ENCODE results near the gene GRIK2. TPM values are rescaled to one million over a fixed set of nuclear protein-coding genes. Genes with fewer than 3 reads are reported as not detected.

GRIK2 gene
- total RNA-seq, 3 donors from 2014 or later, result 1.1 to 3.7 TPM; not detected in 1

- Histone ChIP-seq H3K36me3 (no peaks in the 10 kb centered on the region), H3K27ac (no peak overlapping the region), H3K27me3 (no peaks in the 10 kb centered on the region), H3K9me3 (no peaks in the 10 kb centered on the region), H3K4me1 (no peaks in the 10 kb centered on the region), H3K4me3 (no peak overlapping the region)
- TF ChIP-seq POLR2AphosphoS5 (IDR thresholded peaks at IDR 0.05), result no peak
- TF ChIP-seq, protein P1, sequence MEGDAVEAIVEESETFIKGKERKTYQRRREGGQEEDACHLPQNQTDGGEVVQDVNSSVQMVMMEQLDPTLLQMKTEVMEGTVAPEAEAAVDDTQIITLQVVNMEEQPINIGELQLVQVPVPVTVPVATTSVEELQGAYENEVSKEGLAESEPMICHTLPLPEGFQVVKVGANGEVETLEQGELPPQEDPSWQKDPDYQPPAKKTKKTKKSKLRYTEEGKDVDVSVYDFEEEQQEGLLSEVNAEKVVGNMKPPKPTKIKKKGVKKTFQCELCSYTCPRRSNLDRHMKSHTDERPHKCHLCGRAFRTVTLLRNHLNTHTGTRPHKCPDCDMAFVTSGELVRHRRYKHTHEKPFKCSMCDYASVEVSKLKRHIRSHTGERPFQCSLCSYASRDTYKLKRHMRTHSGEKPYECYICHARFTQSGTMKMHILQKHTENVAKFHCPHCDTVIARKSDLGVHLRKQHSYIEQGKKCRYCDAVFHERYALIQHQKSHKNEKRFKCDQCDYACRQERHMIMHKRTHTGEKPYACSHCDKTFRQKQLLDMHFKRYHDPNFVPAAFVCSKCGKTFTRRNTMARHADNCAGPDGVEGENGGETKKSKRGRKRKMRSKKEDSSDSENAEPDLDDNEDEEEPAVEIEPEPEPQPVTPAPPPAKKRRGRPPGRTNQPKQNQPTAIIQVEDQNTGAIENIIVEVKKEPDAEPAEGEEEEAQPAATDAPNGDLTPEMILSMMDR (IDR thresholded peaks at IDR 0.05), result no peak
- TF ChIP-seq POLR2A (IDR thresholded peaks at IDR 0.05), result no peak
- intact Hi-C loops (cut with DNase I; ENCODE audit: low total_unique reads), result no loop called here
- no peak for DNase-seq (ENCODE audit: low spot score in 2 of 2)
Observed at GRCh38 chr6:101803136-101803535, 409.6 kb downstream of the GRIK2 start.

GRCh38 chr6:101806241-101806640 lies 412.7 kb downstream of the GRIK2 start:
- no peaks in the 10 kb centered on the region for H3K9me3 ChIP-seq
- DNase-seq (ENCODE audit: low spot score in 2 of 2), result no peak
- no peaks in the 10 kb centered on the region for H3K36me3 ChIP-seq
- H3K27me3 ChIP-seq, result no peaks in the 10 kb centered on the region
- no peak overlapping the region for H3K27ac ChIP-seq
- TF ChIP-seq, protein P1 (IDR thresholded peaks at IDR 0.05), result no peak
- TF ChIP-seq POLR2AphosphoS5 (IDR thresholded peaks at IDR 0.05), result no peak
- no peak for TF ChIP-seq POLR2A (IDR thresholded peaks at IDR 0.05)
- no peak overlapping the region for H3K4me3 ChIP-seq
- intact Hi-C loops (cut with DNase I; ENCODE audit: low total_unique reads), result loop anchor here (2.0 kb wide), 1 partner anchor 21 kb away; no protein-coding TSS in a partner anchor
- no peaks in the 10 kb centered on the region for H3K4me1 ChIP-seq

DNA sequence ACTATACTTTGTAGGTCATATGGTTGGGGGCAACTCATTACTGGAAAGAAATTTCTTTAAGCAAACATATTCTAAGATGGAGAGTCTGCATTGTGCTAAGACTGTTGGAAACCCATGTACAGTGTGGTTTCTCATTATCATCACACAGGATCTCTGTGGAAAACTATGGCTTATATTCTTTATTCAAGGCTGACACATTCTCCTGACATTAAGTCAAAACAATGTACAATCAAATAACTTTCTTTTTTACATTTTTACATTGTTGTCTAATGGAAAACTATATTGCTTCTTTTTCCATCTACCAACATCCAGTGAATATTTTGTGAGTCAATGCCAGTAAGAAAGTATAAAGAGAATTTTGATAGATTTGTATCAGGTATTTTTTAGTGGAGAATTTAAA lies 417.6 kb downstream of the GRIK2 start:
- Histone ChIP-seq H3K9me3 (no peaks in the 10 kb centered on the region), H3K27ac (no peak overlapping the region), H3K4me3 (no peak overlapping the region), H3K27me3 (no peaks in the 10 kb centered on the region), H3K4me1 (no peaks in the 10 kb centered on the region), H3K36me3 (no peaks in the 10 kb centered on the region)
- DNase-seq (ENCODE audit: low spot score in 2 of 2), result no peak
- intact Hi-C loops (cut with DNase I; ENCODE audit: low total_unique reads), result no loop called here
- TF ChIP-seq, protein P1 (IDR thresholded peaks at IDR 0.05), result no peak
- TF ChIP-seq POLR2AphosphoS5 (IDR thresholded peaks at IDR 0.05) (no peak), POLR2A (IDR thresholded peaks at IDR 0.05) (no peak)

DNA sequence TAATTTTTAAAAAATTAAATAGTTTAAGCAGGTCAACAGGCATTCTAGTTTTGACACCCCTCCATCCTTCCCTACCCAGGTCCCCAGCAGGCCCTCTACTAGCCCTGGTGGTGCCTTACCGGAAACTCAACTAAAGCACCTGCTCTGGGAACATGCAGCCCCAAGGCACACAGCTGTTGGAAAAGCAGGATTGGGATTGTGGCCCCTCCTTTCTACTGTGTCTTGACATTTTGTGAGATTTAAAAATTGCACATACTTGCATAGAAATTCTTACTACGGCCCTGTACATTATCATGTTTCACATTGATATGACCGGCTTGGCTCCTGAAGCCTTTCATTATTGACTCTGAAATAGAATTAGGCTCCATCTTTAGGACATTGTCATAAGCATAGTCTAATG lies 423.2 kb downstream of the GRIK2 start:
- Histone ChIP-seq H3K27me3 (no peaks in the 10 kb centered on the region), H3K4me1 (no peaks in the 10 kb centered on the region), H3K27ac (no peak overlapping the region), H3K36me3 (no peaks in the 10 kb centered on the region), H3K4me3 (no peak overlapping the region), H3K9me3 (no peaks in the 10 kb centered on the region)
- TF ChIP-seq POLR2AphosphoS5 (IDR thresholded peaks at IDR 0.05), result no peak
- TF ChIP-seq, protein P1 (IDR thresholded peaks at IDR 0.05), result no peak
- no peak for TF ChIP-seq POLR2A (IDR thresholded peaks at IDR 0.05)
- no peak for DNase-seq (ENCODE audit: low spot score in 2 of 2)
- intact Hi-C loops (cut with DNase I; ENCODE audit: low total_unique reads), result no loop called here

- H3K4me3 ChIP-seq, result no peak overlapping the region
- H3K36me3 ChIP-seq, result no peaks in the 10 kb centered on the region
- no peaks in the 10 kb centered on the region for H3K9me3 ChIP-seq
- intact Hi-C loops (cut with DNase I; ENCODE audit: low total_unique reads), result no loop called here
- no peak overlapping the region for H3K27ac ChIP-seq
- H3K4me1 ChIP-seq, result no peaks in the 10 kb centered on the region
- no peaks in the 10 kb centered on the region for H3K27me3 ChIP-seq
- no peak for DNase-seq (ENCODE audit: low spot score in 2 of 2)
- TF ChIP-seq POLR2AphosphoS5 (IDR thresholded peaks at IDR 0.05) (no peak), POLR2A (IDR thresholded peaks at IDR 0.05) (no peak)
- TF ChIP-seq, protein P1 (IDR thresholded peaks at IDR 0.05), result no peak
Observed at GRCh38 chr6:101818051-101818450, 424.5 kb downstream of the GRIK2 start.
